Measurements from ENCODE around the gene PLXDC1.

PLXDC1 gene

DNA sequence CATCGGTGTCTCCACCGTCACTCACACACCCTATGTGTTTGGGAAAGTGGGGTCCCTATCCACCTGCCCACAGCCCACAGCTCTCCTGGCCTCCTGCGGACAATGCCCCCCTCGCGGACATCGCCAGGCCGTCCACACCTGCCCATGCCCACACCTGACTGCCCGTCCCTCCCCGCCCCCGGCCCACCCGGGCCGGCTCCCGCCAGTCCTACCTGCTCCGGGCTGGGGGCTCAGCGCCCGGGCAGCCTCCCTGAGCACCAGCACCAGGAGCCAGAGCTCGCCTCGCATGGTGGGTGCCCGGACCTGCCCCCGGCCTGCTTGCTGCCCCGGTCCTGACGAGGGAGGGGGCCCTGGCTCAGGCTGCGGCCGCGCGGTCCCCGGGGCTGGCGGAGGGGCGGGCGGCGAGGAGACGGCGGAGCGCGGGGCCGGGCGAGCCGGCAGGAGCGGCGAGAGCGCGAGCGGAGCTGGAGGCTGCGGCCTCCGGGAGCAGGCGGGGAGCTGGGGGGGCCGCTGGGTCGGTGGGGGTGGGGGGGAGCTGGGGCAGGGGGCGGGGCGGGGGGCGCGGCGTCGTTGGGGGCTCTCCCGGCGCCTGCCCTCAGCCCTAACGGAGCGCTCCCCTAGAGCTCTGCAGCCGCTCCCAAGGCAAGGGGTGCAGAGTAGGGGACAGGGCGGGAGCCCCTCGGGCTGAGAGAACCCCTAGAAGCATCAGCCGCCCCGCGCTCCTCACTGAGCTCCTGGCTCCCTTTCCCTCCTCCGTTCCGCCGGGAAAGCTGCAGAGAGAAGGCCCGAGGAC is at the start of gene PLXDC1:
Gene PLXDC1 (minus strand): TSS at position 488 of the 793 bp plus-strand sequence. CDS start 200 bp downstream, at position 288.
- TF ChIP-seq JUND (IDR thresholded peaks at IDR 0.05; ENCODE audit: low read depth): no peak
- in situ Hi-C loops (cut with HindIII; ENCODE audit: low pct_unique_long_range_greater_than_20kb, low sequenced_read_pairs): no loop called here
- DNase-seq (ENCODE audit: low read depth in 1 of 2, low spot score in 1 of 2): no peak

DNA sequence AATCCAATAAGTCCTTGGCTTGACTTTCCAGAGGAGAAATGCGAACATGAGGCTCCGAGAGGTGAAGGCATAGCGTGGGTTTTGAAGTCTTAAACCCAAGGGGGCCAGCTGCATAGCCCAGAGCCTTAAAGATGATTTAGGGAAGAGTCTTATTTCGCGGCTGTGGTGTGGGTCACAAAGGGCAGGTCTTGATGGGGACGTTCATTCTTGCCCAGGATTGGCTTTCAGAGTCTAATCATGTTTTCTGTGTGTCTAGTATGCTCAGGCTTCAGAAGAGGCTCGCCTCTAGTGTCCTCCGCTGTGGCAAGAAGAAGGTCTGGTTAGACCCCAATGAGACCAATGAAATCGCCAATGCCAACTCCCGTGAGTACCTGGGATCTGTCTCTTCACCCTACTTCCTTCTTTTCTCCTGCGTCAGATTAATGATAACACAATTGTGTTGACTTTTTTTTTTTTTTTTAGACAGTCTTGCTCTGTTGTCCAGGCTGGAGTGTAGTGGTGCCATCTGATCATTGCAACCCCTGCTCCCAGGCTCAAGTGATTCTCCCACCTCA is 49.6 kb upstream of the PLXDC1 start:
- in situ Hi-C loops (cut with HindIII; ENCODE audit: low pct_unique_long_range_greater_than_20kb, low sequenced_read_pairs): no loop called here
- DNase-seq (ENCODE audit: low read depth in 1 of 2, low spot score in 1 of 2): no peak
- no peak for TF ChIP-seq JUND (IDR thresholded peaks at IDR 0.05; ENCODE audit: low read depth)

DNA sequence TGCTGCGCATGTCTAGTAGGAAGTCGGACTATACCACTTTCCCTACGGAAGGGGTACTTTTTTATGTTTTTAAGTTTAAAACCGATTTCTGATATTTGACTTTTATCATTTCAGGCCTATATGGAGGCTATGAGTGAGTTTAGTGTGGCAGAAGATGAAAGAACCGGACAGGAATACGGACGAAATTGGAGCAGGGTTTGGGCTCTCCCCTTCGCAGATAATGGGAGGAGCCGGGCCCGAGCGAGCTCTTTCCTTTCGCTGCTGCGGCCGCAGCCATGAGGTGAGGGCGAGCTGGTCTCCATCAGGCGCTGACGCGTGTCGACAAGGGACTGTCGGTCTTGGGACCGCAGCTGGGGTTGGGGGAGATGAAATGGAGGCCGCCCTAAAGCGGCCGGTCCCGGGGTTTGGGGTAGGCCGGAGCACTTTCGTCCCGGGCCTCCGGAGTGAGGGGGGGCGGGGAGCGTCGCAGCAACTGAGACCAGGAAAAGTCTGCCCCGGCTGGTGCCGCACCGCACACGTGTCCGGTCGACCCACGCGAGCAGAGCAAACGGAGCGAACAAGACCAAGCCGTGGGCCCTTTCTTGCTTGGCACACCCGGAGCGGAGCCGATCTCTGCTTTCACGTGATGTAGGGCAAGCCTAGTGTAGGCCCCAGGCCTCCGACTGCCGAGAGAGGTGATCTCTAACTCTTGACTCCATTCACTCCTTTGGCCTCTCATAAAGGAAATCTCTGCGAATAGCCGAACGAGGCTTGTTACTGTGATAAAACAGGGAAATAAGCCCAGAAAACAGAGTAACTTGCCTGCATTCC is 48.8 kb upstream of the PLXDC1 start, which contains the start of gene RPL19:
Gene RPL19 (plus strand): TSS at position 214 of the 810 bp plus-strand sequence. CDS start 62 bp downstream, at position 276.
- in situ Hi-C loops (cut with HindIII; ENCODE audit: low pct_unique_long_range_greater_than_20kb, low sequenced_read_pairs): no loop called here
- TF ChIP-seq JUND (IDR thresholded peaks at IDR 0.05; ENCODE audit: low read depth): no peak; the same call in 1 of the 2 replicates

GRCh38 chr17:39199820-39200069 is 48.3 kb upstream of the PLXDC1 start:
- DNase-seq (ENCODE audit: low read depth in 1 of 2, low spot score in 1 of 2): peak; percentile 97 to 99
- in situ Hi-C loops (cut with HindIII; ENCODE audit: low pct_unique_long_range_greater_than_20kb, low sequenced_read_pairs): no loop called here
- no peak for TF ChIP-seq JUND (IDR thresholded peaks at IDR 0.05; ENCODE audit: low read depth)

More for the DNA sequence above, 48.8 kb upstream of the PLXDC1 start, which contains the start of gene RPL19:
- DNase-seq (ENCODE audit: low read depth in 1 of 2, low spot score in 1 of 2): peak in 1 of 2 experiments; percentile 84

DNA sequence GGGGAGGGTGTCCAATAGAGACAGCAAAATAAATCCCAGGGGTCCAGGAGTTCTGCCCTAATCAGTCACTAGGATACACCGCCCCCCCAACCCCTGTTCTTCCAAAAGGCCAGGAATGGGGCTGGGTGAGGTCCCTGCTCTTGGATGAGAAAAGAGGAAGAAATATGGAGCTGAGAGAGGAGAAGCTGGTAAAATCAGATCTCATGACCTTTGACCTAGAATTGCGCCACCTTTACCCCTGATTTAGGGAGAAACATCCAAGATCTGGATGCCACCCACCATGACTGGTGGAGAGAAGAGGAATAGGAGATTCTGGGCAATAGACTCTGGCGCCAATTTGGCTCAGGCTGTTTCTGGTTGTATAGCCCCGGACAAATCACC is 46.7 kb upstream of the PLXDC1 start:
- no peak for DNase-seq (ENCODE audit: low read depth in 1 of 2, low spot score in 1 of 2)
- in situ Hi-C loops (cut with HindIII; ENCODE audit: low pct_unique_long_range_greater_than_20kb, low sequenced_read_pairs): no loop called here
- no peak for TF ChIP-seq JUND (IDR thresholded peaks at IDR 0.05; ENCODE audit: low read depth)

DNA sequence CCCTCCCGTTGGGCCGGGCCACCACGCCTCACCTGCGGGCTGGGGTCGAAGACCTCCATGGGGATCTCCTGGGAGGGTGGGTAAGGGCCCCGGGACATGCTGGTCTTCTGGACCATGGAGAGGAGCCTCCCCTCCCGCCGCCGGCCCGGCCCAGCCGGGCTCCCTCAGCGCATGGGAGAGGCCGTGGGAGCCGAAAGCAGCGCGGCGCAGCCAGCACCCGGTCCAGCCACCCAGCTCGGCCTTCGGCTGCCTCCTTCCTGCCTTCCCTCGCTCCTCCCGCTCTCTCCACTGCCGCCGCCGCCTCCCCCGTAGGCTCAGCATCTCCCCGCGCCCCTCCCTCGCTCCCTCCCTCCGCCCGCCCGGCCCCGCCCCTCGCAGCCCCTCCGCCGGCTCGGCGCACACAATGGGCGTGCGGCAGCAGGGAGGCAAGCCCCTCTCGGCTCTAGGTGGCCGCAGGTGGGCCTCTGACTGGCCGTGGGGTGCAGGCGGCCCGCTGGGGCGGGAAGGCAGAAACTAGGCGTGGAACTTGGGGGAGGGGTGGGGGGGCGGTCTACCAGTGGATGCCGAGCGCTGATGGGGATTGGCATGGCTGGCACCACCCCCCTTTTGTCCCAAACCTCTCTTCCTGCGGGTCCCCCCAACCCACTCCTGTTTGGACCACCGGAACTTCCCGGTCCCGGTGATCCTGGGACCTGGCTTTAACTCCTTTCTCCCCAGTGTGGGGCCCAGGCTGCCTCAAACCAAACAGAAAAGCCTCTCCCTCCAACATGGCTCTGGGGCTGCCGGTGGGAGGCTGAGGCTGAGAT is 46.1 kb upstream of the PLXDC1 start, which contains the start of gene CACNB1:
Gene CACNB1 (minus strand): TSS at position 290 of the 806 bp plus-strand sequence. CDS start 174 bp downstream, at position 116.
- peak; percentile 87 to 95 for DNase-seq (ENCODE audit: low read depth in 1 of 2, low spot score in 1 of 2)
- in situ Hi-C loops (cut with HindIII; ENCODE audit: low pct_unique_long_range_greater_than_20kb, low sequenced_read_pairs): no loop called here
- TF ChIP-seq JUND (IDR thresholded peaks at IDR 0.05; ENCODE audit: low read depth): no peak

DNA sequence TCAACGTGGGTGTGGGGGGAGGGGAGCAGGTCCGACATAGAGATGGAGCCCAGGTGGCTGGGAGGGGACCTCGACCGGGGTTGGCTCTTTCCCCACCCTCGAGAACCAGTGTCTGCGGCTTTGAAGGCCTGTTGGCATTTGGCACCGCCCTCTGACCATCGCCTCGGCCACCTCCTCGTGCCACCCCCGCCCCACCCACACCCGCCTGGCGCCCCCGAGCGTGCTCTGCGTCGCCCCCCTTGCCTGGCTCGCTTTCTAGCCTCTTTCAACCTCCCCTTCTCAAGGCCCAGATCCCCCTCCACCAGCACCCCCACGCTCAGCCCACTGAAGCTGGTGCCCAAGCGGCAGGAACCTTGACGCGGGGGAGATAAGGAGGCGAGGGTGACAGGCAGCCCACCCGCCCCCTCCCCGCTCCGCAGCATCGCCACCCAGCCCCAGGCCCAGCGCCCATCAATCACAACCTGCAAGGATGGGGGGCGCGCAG is 45.4 kb upstream of the PLXDC1 start:
- peak; percentile 72 to 90 for DNase-seq (ENCODE audit: low read depth in 1 of 2, low spot score in 1 of 2)
- in situ Hi-C loops (cut with HindIII; ENCODE audit: low pct_unique_long_range_greater_than_20kb, low sequenced_read_pairs): no loop called here
- TF ChIP-seq JUND (IDR thresholded peaks at IDR 0.05; ENCODE audit: low read depth): no peak

GRCh38 chr17:39196241-39196807 is 44.9 kb upstream of the PLXDC1 start:
- no peak for DNase-seq (ENCODE audit: low read depth in 1 of 2, low spot score in 1 of 2)
- no peak for TF ChIP-seq JUND (IDR thresholded peaks at IDR 0.05; ENCODE audit: low read depth)
- in situ Hi-C loops (cut with HindIII; ENCODE audit: low pct_unique_long_range_greater_than_20kb, low sequenced_read_pairs): no loop called here

DNA sequence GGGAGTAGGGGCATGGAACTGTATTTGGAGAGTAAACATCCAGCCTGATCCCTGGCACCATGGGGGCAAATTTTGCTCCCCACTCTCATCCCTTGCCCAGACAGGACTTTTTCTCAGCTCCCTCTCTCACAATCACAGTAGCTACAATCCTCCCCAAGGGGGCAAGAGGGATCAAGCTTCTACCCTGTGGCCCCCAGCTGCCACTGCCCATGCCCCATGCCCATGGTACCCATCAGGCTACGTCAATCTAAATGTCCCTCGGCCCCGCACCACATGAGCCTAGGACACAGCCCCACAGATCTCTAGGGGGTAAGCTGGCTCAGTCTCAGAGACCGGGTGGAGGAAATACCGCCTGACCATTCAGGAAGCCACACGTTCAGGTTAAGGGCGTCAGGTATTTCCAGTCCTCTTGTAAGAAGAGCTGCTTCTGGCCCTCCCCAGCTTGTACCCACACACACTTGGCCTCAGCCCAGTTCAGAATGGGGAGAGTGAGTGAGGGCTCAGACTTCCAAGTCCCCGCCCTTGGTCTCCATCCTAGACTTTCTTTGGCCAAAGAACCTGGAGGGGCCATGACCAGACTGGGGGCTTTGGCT is 44.2 kb upstream of the PLXDC1 start:
- in situ Hi-C loops (cut with HindIII; ENCODE audit: low pct_unique_long_range_greater_than_20kb, low sequenced_read_pairs): no loop called here
- DNase-seq (ENCODE audit: low read depth in 1 of 2, low spot score in 1 of 2): peak; percentile 75 to 95
- TF ChIP-seq JUND (IDR thresholded peaks at IDR 0.05; ENCODE audit: low read depth): no peak

GRCh38 chr17:39194985-39195524 is 43.6 kb upstream of the PLXDC1 start:
- in situ Hi-C loops (cut with HindIII; ENCODE audit: low pct_unique_long_range_greater_than_20kb, low sequenced_read_pairs): no loop called here
- DNase-seq (ENCODE audit: low read depth in 1 of 2, low spot score in 1 of 2): no peak
- no peak for TF ChIP-seq JUND (IDR thresholded peaks at IDR 0.05; ENCODE audit: low read depth)

Measured in T47D (cell line).